IMR-90 (cell line): ENCODE results near the gene MAVS. TPM values are rescaled to one million over a fixed set of nuclear protein-coding genes. Genes with fewer than 3 reads are reported as not detected.

Experiments
- ATAC-seq: fragments of 200-7000 bp; cut with Tn5 transposase; 2 replicates; pipeline ENCODE4 v1.9.1; 2020; ENCODE audit warnings: low read depth, mild to moderate bottlenecking, moderate library complexity
- BruUV-seq: library from RNA; stranded (reverse); fragments of 400-500 nt; replicated peaks from 2 replicates; lab custom pipeline; 2021; lab: Mats Ljungman, UMichigan
- CTCF ChIA-PET: fragments of 300-600 bp; formaldehyde crosslinking; extraction: SDS; loops from one replicate; lab custom pipeline; 2021; ENCODE audit warnings: antibody characterized with exemption; lab: Yijun Ruan, JAX
- POLR2A ChIA-PET: fragments of 300-600 bp; sonication (Branson Sonifier 250); formaldehyde crosslinking; loops from one replicate; lab custom pipeline; 2022; ENCODE audit warnings: antibody characterized with exemption; ENCODE audit not compliant: unreplicated experiment; lab: Charles Lee
- DNase-seq: peaks from one replicate; pipeline ENCODE4 v3.0.0; 2013
- H2AFZ ChIP-seq: replicated peaks from 2 replicates; pipeline ENCODE3; 2013; ENCODE audit warnings: low read length, mild to moderate bottlenecking; ENCODE audit not compliant: poor library complexity
- H2AK5ac ChIP-seq: 2 replicates; pipeline ENCODE4 v1.6.1; 2013; ENCODE audit warnings: low read depth, low read length, inconsistent platforms
- H2AK9ac ChIP-seq: replicated peaks from 2 replicates; pipeline ENCODE3; 2013; ENCODE audit warnings: mild to moderate bottlenecking, low read depth, low read length, moderate library complexity; ENCODE audit not compliant: poor library complexity
- H2BK120ac ChIP-seq: 2 replicates; pipeline ENCODE4 v1.6.1; 2013; ENCODE audit warnings: low read depth, low read length, inconsistent platforms
- H2BK15ac ChIP-seq: 3 replicates; pipeline ENCODE4 v1.6.1; 2013; ENCODE audit warnings: low read depth, low read length, inconsistent platforms
- H2BK20ac ChIP-seq: 2 replicates; pipeline ENCODE4 v1.6.1; 2013; ENCODE audit warnings: low read depth, mild to moderate bottlenecking, inconsistent platforms, low read length, moderate library complexity
- H2BK5ac ChIP-seq: 2 replicates; pipeline ENCODE4 v1.6.1; 2013; ENCODE audit warnings: mild to moderate bottlenecking, low read depth, low read length, inconsistent platforms; ENCODE audit not compliant: poor library complexity, severe bottlenecking
- H3K14ac ChIP-seq: replicated peaks from 2 replicates; pipeline ENCODE4 v1.6.1; 2013; ENCODE audit warnings: low read depth, low read length, inconsistent platforms
- H3K18ac ChIP-seq: 2 replicates; pipeline ENCODE4 v1.6.1; 2013; ENCODE audit warnings: low read depth, low read length, control low read depth
- H3K23ac ChIP-seq: 2 replicates; pipeline ENCODE4 v1.6.1; 2013; ENCODE audit warnings: low read depth, low read length, inconsistent platforms
- H3K27ac ChIP-seq: 2 replicates; pipeline ENCODE4 v1.5.1; 2013; ENCODE audit warnings: mild to moderate bottlenecking, control low read depth, low read length; ENCODE audit not compliant: insufficient read depth
- H3K27me3 ChIP-seq: 2 replicates; pipeline ENCODE4 v1.6.1; 2013; ENCODE audit warnings: low read length; ENCODE audit not compliant: control insufficient read depth, insufficient read depth
- H3K36me3 ChIP-seq: 2 replicates; pipeline ENCODE4 v1.6.1; 2013; ENCODE audit warnings: low read length, mixed read lengths; ENCODE audit not compliant: control insufficient read depth, insufficient read depth
- H3K4ac ChIP-seq: 2 replicates; pipeline ENCODE4 v1.6.1; 2013; ENCODE audit warnings: low read depth, low read length, inconsistent platforms
- H3K4me1 ChIP-seq: 2 replicates; pipeline ENCODE4 v1.6.1; 2013; ENCODE audit warnings: low read length, mixed read lengths; ENCODE audit not compliant: control insufficient read depth, insufficient read depth
- H3K4me2 ChIP-seq: 2 replicates; pipeline ENCODE4 v1.6.1; 2013; ENCODE audit warnings: low read depth, mild to moderate bottlenecking, control low read depth, low read length, moderate library complexity
- H3K4me3 ChIP-seq: 2 replicates; pipeline ENCODE4 v1.5.1; 2013; ENCODE audit warnings: low read depth, mild to moderate bottlenecking, control low read depth, low read length, moderate library complexity; ENCODE audit not compliant: insufficient read depth
- H3K56ac ChIP-seq: 2 replicates; pipeline ENCODE4 v1.6.1; 2013; ENCODE audit warnings: low read length, inconsistent platforms; ENCODE audit not compliant: insufficient read depth; ENCODE audit errors: extremely low read depth
- H3K79me1 ChIP-seq, 2 experiments: 2 replicates each; pipeline ENCODE4 v1.6.1; 2013; ENCODE audit warnings: low read length in 2 of 2, inconsistent platforms in 1 of 2, low read depth in 1 of 2
- H3K9ac ChIP-seq: 2 replicates; pipeline ENCODE4 v1.6.1; 2013; ENCODE audit warnings: low read depth, low read length, control low read depth
- H3K9me1 ChIP-seq: 2 replicates; pipeline ENCODE4 v1.6.1; 2013; ENCODE audit warnings: low read length, inconsistent platforms; ENCODE audit not compliant: insufficient read depth
- H3K9me3 ChIP-seq: 2 replicates; pipeline ENCODE4 v1.6.1; 2013; ENCODE audit warnings: low read length; ENCODE audit not compliant: control insufficient read depth, insufficient read depth
- H4K20me1 ChIP-seq: 2 replicates; pipeline ENCODE4 v1.6.1; 2013; ENCODE audit warnings: low read length, inconsistent platforms; ENCODE audit not compliant: insufficient read depth
- H4K5ac ChIP-seq: 2 replicates; pipeline ENCODE4 v1.6.1; 2013; ENCODE audit warnings: mild to moderate bottlenecking, low read depth, low read length, control low read depth
- H4K8ac ChIP-seq, 2 experiments: 2 replicates each; pipeline ENCODE4 v1.6.1; 2013; ENCODE audit warnings: low read depth in 2 of 2, low read length in 2 of 2, control low read depth in 1 of 2, inconsistent platforms in 1 of 2
- H4K91ac ChIP-seq: 2 replicates; pipeline ENCODE4 v1.6.1; 2013; ENCODE audit warnings: low read depth, low read length, inconsistent platforms; ENCODE audit not compliant: insufficient read depth
- BHLHE40 ChIP-seq: fragments of 150-350 bp; IDR thresholded peaks from 2 replicates; pipeline ENCODE4 v1.6.1; 2016; ENCODE audit warnings: mild to moderate bottlenecking, low read depth, low read length
- WGBS, 2 experiments: methylation state at CpG; one replicate each; pipeline versions ENCODE4 v1.1.5 to v1.1.7; 2013; ENCODE audit warnings: missing lambda C conversion rate in 2 of 2; ENCODE audit not compliant: insufficient read length in 1 of 2; ENCODE audit errors: extremely low coverage in 2 of 2; 5-methylcytosine and 5-hydroxymethylcytosine counted together
- dilution Hi-C: fragments of 300-500 bp; cut with HindIII; formaldehyde crosslinking; loops from one replicate; pipeline ENCODE4 v1.14.3; 2018; ENCODE audit warnings: low sequenced_read_pairs; ENCODE audit not compliant: unreplicated experiment
- in situ Hi-C: fragments of 300-500 bp; cut with MboI; formaldehyde crosslinking; loops from 3 replicates; pipeline ENCODE4 v1.14.3; 2019; ENCODE audit warnings: low sequenced_read_pairs, inconsistent platforms, mixed read lengths
- intact Hi-C: fragments of 100-400 bp; cut with micrococcal nuclease; formaldehyde crosslinking; loops from 2 replicates; pipeline ENCODE4 v1.10.0; 2022
- polyA plus RNA-seq, 3 experiments: library from polyadenylated mRNA; depleted of rRNA; stranded (reverse); fragments of >200 nt; gene quantifications; 2 replicates each; pipeline ENCODE4 v1.2.3, GENCODE V29; 2012; ENCODE audit warnings: low replicate concordance in 1 of 3
- total RNA-seq: library from RNA; depleted of rRNA; stranded (reverse); fragments of >200 nt; gene quantifications from 2 replicates; pipeline ENCODE4 v1.2.3, GENCODE V29; 2012
- TF ChIP-seq, protein P1 (sequence below): conservative IDR thresholded peaks from 2 replicates; pipeline ENCODE4 v1.5.1; 2012; ENCODE audit warnings: mild to moderate bottlenecking, low read depth, low read length, improper control_type of control experiment
- TF ChIP-seq, protein P2 (sequence below): fragments of 150-350 bp; IDR thresholded peaks from 2 replicates; pipeline ENCODE4 v1.6.1; 2017; ENCODE audit warnings: mild to moderate bottlenecking, antibody characterized with exemption, low read length, low read depth

Gene MAVS
- total and polyA plus RNA-seq, 2 of the 4 experiments (the other 2 are of a cell fraction): 10.4 to 15.6 TPM

- Histone ChIP-seq H2BK20ac (peak overlapping the region; percentile 99), H3K27me3 (no peaks in the 10 kb centered on the region), H3K4me3 (no peak overlapping the region), H2BK120ac (peak overlapping the region; percentile 98), H3K14ac (peak overlapping the region; percentile 95), H3K23ac (peak overlapping the region; percentile 78), H2AFZ (peak overlapping the region; percentile 38), H3K9me1 (peaks cover 14% of the 10 kb centered on the region), H3K36me3 (no peaks in the 10 kb centered on the region), H3K4ac (peak overlapping the region; percentile 98), H4K20me1 (no peaks in the 10 kb centered on the region), H3K9ac (0 out of 2 replicates have a peak overlapping the region, but pooled peaks have one; percentile 19), H3K56ac (peak overlapping the region; percentile 87), H3K4me2 (no peak overlapping the region), H4K5ac (peak overlapping the region; percentile 56), H3K9me3 (no peaks in the 10 kb centered on the region), H3K4me1 (peaks cover 19% of the 10 kb centered on the region), H3K27ac (peak overlapping the region; percentile 80), H3K79me1 (peaks cover 4 to 28% of the 10 kb centered on the region in 2 experiments; a peak in 3 of 4 replicates), H4K91ac (peak overlapping the region; percentile 94), H2BK15ac (peak overlapping the region; percentile 81; the same call in 2 of the 3 replicates), H3K18ac (peak overlapping the region; percentile 62), H2BK5ac (peak overlapping the region; percentile 72), H2AK9ac (peak overlapping the region; percentile 95), H2AK5ac (peak overlapping the region; percentile 98), H4K8ac (peak overlapping the region; percentile 86 to 98)
- TF ChIP-seq, protein P1, sequence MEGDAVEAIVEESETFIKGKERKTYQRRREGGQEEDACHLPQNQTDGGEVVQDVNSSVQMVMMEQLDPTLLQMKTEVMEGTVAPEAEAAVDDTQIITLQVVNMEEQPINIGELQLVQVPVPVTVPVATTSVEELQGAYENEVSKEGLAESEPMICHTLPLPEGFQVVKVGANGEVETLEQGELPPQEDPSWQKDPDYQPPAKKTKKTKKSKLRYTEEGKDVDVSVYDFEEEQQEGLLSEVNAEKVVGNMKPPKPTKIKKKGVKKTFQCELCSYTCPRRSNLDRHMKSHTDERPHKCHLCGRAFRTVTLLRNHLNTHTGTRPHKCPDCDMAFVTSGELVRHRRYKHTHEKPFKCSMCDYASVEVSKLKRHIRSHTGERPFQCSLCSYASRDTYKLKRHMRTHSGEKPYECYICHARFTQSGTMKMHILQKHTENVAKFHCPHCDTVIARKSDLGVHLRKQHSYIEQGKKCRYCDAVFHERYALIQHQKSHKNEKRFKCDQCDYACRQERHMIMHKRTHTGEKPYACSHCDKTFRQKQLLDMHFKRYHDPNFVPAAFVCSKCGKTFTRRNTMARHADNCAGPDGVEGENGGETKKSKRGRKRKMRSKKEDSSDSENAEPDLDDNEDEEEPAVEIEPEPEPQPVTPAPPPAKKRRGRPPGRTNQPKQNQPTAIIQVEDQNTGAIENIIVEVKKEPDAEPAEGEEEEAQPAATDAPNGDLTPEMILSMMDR: no peak
- TF ChIP-seq BHLHE40: no peak
- TF ChIP-seq, protein P2, sequence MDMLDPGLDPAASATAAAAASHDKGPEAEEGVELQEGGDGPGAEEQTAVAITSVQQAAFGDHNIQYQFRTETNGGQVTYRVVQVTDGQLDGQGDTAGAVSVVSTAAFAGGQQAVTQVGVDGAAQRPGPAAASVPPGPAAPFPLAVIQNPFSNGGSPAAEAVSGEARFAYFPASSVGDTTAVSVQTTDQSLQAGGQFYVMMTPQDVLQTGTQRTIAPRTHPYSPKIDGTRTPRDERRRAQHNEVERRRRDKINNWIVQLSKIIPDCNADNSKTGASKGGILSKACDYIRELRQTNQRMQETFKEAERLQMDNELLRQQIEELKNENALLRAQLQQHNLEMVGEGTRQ: no peak
- ChIA-PET CTCF (interaction anchor here (0.6 to 1.7 kb wide), 3 partner anchors 9 to 361 kb away, joined by 3 to 4 read pairs (median 3); no protein-coding TSS in a partner anchor), POLR2A (no interaction called here)
- dilution Hi-C loops (no loop called here), in situ Hi-C loops (no loop called here), intact Hi-C loops (loop anchor here (2.0 kb wide), 1 partner anchor 13 kb away; no protein-coding TSS in a partner anchor)
- BruUV-seq: no TSS peak
- DNase-seq (no peak), ATAC-seq (no peak)
- 97% methylated on average over 7 of the region's 9 CpGs; no CpG with 5 or more reads in 1 of the 2 experiments for WGBS, 2 experiments
Observed at GRCh38 chr20:3812259-3812681, 34.4 kb upstream of the MAVS start.
